HG02840 (cell line): Measurements from ENCODE around the gene C19orf12.

Experiments
- ATAC-seq: cut with Tn5 transposase; IDR thresholded peaks from one replicate; pipeline ENCODE4 v1.9.1; 2021; ENCODE audit warnings: mild to moderate bottlenecking, moderate library complexity, moderate number of reproducible peaks; ENCODE audit not compliant: unreplicated experiment, low FRiP score

C19orf12 gene

DNA sequence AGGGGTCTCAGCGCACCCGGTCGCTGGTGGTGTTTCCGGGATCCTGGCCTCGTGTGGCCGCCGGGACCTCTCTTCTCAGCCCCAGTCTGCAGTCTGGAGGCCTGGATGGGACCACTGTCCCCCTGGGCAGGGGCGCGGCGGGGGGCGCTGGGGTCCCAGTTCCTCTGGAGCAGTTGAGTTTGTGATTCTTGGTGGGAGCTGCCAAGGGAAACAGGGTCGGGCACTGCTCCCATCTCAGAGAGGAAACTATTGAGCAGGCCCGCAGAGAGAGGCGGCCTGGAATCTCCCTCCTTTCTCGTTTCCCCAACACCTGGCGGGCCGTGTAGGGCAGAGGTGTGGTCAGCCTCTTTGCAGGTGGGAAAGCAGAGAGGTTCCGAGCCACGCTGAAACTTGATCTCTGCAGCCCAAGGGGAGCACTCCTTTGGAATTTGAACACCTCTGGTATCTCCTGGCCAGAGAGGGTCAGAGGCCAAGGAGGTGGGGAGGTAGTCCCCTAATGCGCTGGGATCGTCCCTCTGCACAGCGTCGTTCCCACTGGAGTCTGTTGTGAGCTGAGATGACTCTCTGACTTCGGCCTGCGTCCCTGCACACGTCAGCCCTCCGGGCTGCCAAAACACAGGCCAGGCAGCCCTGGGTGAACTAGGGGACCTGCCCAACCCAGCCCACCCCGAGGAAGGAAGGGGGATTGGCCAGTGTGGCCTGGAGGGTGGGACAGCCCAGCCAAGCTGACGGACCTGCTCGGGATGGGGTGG, 49.1 kb downstream of the C19orf12 start:
- ATAC-seq = no peak

DNA sequence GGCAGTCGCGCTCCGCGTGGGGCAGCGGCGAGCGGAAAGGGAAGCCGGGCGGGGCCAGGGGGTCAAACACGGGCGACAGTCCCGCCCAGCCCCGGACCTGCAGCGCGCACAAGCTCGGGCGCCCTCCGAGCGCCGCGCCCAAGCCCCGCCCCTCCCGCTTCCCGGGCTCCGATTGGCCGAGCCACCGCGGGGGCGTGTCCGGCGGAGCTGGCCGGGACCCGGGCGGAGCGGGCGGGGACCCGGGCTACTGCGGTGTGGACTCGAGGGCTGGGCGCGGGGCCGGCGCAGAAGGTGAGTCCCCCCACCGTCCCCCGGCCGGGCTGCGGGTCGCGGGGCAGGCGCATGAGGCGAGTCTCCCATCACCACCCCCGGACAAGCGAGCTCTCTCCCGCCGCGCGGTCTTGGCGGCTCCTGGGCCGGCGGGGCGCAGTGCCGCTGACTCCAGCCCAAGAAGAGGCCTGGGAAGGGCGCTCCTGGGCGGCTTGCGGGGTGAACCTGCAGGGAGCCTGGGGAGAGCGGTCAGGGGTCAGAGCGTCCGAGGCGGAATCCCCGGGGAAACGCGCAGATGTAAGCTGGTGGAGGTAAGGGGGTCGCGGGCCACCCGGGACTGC, 49.7 kb downstream of the C19orf12 start, which contains the start of gene PLEKHF1:
TSS of gene PLEKHF1 (plus strand) at position 247 of the 611 bp plus-strand sequence. CDS start 8,379 bp downstream, outside the sequence.
- peak; percentile 88 for ATAC-seq

DNA sequence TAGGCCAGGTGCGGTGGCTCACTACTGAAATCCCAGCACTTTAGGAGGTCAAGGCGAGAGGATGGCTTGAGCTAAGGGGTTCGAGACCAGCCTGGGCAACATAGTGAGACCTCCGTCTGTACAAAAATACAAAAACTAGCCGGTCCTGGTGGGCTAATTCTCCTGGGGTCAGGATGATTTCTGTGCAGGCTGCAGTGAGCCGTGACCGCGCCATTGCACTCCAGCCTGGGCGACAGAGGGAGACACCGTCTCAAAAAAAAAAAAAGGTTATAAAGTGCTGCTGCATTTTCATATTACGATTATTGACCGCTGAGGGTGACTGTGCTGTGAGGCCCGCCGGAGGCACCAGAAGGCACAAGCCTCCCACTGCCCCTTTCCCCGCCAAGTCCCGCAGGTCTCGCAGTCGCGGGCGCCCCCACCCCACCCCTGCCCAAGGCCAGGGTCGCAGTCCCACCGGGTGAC, 50.3 kb downstream of the C19orf12 start:
- ATAC-seq = no peak

DNA sequence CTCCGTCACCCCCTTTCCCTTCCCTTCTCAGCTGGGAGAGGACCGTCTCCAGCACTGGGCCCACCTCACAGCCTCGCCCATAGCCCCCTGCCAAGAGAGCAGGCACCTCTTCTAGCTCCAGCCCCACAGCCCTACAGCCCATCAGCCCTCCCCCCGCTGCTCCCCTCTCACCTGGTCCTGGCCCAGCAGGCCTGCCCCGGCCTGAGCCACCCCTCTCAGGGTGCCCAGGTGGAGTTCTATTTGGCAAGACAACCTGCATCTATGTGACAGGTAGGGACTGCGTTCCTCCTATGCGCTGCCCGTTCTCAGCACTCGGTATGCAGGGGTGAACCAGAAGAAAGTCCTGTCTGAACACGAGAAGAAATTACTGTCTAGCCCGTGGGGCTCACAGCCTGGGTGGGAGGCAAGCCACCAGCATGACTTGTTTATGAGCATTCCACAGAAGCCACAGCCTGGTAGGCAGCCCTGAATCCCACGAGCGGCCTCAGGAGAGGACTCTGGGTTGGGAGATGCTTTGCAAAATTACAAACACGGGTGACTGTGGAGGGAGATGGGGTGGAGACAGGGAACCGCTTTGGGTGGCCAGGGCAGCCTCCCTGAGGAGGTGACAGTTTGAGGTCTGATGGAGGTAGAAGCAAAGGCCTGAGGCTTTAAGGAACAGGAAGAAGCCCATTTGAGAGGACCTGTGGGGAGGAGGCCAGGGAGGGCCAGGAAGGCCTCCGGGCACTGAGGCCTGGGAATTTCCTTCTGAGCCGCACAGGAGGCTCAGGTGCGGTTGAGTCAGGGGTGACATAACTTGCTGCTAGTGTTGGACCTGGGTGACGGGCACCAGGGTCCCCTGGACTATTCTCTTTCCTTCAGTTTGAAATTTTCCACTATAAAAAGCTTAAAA, 51.0 kb downstream of the C19orf12 start:
- no peak for ATAC-seq

DNA sequence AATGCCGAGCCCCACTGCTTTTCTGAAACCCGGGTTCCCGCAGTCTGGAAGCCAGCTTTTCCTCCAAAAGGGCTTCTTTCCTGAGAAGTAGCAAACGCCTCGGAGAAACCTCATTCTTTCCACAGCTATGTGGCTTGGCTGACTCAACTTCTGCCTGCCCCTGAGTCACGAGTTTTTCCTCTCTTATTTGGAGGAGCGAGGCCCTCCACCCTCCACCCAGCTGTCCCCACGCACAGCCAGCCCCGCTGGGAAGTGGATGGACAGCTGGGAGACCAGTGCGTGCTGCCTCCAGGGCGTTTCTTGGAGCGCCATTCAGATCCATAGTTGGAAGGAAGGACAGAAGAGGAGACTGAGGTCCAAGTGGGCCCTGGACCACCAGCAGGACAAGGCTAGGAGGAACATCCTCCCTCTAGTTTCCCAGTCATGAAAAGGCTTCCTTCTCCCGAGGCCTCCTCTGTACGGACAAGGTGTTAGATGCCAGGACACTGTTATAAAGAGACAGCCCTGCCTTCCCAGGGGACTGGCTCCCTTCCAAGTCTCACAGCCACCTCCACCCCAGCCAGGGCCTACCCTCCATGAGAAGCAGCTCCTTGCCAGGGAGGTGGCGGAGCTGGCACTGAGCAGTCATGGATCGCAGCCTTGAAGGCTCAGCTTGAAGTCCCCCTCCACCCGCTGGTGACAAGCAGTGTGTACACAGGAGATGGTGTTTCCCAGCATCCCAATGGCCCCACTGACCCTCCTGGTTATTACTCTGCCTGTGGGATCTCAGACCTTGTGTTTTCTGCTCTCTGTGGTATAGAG, 52.3 kb downstream of the C19orf12 start:
- no peak for ATAC-seq

DNA sequence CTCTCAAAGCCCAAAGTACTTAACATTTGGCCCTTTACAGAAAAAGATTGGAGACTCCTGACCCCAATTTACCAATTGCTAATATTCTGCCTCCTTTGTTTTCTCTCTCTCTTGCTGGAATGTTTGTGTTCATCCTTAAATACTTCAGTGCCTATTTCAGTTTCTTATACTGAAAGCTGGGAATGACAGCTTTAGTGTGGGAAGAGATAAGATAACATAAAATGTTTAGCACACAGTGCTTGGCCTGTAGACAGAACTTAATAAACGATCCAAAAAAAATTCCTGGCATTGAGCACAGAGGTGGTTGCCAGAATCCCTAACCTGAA, 52.8 kb downstream of the C19orf12 start:
- ATAC-seq = no peak

DNA sequence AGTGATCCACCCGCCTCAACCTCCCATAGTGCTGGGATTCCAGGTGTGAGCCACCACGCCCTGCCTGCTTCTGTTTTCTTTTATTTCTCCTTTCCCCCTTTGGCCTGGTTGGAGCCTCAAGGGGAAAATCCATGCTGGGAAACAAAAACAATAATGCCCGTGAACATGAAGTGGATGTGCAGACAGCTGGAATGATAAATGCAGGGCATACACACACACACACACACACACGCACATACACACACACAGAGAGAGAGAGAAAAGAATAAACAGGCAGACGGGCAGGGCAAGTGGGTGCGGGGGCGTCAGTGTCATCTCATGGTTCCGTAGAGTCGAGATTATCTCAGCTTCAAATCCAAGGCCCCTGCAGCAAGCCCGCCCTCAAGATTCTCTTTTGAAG, 54.2 kb downstream of the C19orf12 start:
- no peak for ATAC-seq

DNA sequence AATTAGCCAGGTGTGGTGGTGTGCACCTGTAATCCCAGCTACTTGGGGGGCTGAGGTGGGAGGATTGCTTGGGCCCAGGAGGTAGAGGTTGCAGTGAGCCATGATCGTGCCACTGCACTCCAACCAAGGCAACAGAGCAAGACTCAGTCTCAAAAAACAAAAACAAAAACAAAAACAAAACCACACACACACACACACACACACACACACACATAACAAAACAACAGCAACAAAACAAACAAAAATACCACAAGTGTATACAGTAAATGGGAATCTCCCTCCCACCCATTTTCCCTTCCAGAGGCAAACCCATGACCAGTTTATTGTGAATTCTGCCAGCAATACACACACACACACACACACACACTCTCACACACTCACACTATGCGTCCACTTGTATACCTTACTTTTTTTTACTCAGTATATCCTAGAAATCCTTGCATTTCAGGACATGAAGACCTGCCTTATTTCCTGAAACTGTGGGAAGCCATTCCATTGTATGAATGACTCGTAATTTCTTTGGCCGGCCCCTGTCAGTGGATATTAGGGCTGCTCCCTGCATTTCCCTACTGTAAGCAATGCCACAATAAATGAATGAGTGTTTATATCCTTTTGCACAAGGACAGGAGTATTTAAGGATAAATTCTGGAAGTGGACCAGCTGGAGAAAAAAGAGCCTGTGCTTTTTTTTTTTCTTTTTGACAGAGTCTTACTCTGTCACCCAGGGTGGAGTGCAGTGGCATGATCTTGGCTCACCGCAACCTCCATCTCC, 56.7 kb downstream of the C19orf12 start:
- no peak for ATAC-seq

DNA sequence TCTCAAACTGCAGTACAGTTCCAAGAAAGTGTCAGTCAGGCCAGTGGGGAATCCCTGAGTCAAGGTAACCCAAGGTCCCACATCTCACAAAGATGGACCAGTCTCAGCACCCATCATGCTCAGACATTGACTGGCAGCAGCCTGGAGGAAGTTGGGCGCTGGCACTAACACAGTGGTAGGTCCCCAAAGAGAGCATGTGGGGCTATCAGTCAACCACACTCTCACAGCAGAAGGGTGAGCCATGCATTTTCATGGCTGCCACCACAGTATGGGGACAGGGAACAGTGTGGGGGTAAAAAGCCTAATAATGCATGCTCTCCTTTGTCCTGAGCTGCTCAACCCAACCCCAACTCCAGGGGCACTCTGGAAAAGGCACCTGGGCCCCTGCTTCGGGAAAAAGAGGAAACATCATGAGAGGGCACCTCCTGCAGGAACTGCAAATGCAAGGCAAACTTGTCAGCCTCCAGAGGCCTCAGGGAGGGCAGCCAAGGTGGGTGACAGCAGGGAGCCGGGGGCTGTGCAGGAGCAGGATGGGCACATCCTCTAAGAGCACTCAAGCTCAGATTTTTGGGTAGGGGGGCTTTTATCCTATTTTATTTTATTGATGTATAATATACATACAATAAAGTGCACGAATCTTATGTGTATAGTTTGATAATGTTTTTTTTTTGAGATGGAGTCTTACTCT, 59.3 kb downstream of the C19orf12 start:
- ATAC-seq = no peak

DNA sequence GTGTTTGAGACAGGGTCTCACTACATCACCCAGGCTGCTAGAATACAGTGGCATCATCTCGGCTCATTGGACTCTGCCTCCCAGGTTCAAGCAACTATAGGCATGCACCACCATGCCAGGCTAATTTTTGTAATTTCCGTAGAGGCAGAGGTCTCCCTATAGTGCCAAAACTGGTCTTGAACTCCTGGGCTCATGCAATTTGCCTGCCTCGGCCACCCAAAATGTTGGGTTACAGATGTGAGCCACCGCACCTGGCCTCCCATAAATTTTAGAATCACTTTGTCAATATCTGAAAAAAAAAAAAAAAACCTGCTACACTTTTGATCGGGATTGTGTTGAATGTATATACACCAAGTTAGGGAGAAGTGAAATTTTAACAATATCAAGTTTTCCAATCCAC, 61.7 kb downstream of the C19orf12 start:
- no peak for ATAC-seq

DNA sequence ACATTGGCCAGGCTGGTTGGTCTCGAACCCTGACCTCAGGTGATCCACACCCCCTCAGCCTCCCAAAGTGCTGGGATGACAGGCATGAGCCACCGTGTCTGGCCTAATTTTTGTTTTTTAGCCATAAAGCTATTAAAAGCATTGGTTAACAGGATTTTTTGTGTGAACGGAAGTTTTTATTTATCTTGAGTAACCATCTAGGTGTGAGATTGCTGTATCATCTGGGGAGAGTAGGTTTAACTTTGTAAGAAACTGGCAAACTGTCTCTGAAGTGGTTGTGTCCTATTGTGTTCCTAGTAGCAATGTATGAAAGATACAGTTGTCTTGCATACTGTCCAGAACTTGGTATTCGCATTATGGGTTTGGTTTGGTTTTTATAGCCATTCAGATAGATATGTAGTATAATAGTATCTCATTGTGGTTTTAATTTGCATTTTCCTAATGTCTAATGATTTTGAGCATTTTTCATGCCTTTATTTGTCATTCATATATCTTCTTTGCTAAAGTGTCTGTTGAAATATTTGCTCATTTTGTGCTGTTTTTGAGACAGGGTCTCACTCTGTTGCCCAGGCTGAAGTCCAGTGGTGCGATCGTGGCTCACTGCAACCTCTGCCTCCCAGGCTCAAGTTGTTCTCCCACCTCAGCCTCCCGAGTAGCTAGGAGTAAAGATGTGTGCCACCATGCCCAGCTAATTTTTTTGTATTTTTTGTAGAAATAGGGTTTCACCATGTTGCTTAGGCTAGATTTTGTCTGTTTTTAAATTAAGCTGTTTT, 63.3 kb downstream of the C19orf12 start:
- ATAC-seq = no peak

DNA sequence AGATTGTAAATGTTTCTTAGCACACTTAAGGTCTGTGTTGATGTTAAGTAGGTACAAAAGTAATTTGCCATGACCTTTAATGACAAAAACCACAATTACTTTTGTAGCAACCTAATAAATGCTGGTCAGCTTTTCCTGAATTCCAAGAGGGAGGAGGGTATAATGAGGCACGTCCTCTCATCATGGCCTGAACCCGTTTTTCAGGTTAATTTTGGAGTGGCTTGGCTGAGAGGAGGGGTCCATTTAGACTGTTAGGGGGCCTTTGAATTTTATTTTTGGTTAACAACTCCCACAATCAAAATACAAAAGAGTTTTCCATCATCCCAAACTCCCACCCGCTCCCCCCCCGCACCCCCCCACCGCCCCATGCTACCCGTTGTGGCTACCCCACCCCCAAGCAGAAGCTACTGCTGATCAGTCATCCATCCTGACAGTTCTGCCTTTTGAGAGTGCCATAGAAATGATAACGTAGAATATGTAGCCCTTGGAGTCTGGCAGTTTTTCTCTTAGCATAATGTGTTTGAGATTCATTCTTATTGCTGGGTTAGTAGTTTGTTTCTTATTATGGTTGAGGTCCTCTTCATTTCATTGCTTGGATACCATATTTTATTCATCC, 64.2 kb downstream of the C19orf12 start:
- ATAC-seq = no peak
